ENCODE measurements around the gene SFT2D1. TPM values are rescaled to one million over a fixed set of nuclear protein-coding genes. Genes with fewer than 3 reads are reported as not detected.

The SFT2D1 gene
- total and polyA plus RNA-seq, 2 of the 4 experiments (the other 2 are of a cell fraction): 10.2 to 45.8 TPM

GRCh38 chr6:166348305-166348949, 6.1 kb upstream of the SFT2D1 start:
- no peak overlapping the region for H4K91ac ChIP-seq (ENCODE audit: insufficient read depth, low read depth, low read length)
- ChIA-PET POLR2A (ENCODE audit: unreplicated experiment) (no interaction called here), CTCF (no interaction called here)
- H3K4ac ChIP-seq (ENCODE audit: low read depth, low read length): no peak overlapping the region
- H2BK5ac ChIP-seq (ENCODE audit: low read depth, low read length, poor library complexity, severe bottlenecking): no peak overlapping the region
- no peak for ATAC-seq (ENCODE audit: low read depth)
- H2BK120ac ChIP-seq (ENCODE audit: low read depth, low read length): no peak overlapping the region
- no peak overlapping the region for H2BK15ac ChIP-seq (ENCODE audit: low read depth, low read length)
- no peaks in the 10 kb centered on the region for H4K20me1 ChIP-seq (ENCODE audit: insufficient read depth, low read length)
- no peaks in the 10 kb centered on the region for H3K9me1 ChIP-seq (ENCODE audit: insufficient read depth, low read length)
- dilution Hi-C loops (cut with HindIII; ENCODE audit: low sequenced_read_pairs, unreplicated experiment): no loop called here
- H2AFZ ChIP-seq (replicated peaks; ENCODE audit: low read length, poor library complexity): no peak overlapping the region
- no peaks in the 10 kb centered on the region for H3K79me1 ChIP-seq (ENCODE audit: low read depth in 1 of 2, low read length in 2 of 2)
- no peak overlapping the region for H3K27ac ChIP-seq (ENCODE audit: insufficient read depth, low read length)
- H3K23ac ChIP-seq (ENCODE audit: low read depth, low read length): no peak overlapping the region
- H3K4me3 ChIP-seq (ENCODE audit: insufficient read depth, low read depth, low read length): no peak overlapping the region
- no peak overlapping the region for H3K9ac ChIP-seq (ENCODE audit: low read depth, low read length)
- no peak overlapping the region for H3K18ac ChIP-seq (ENCODE audit: low read depth, low read length)
- no peak overlapping the region for H3K56ac ChIP-seq (ENCODE audit: extremely low read depth, insufficient read depth, low read length)
- peaks cover 4% of the 10 kb centered on the region for H3K27me3 ChIP-seq (ENCODE audit: control insufficient read depth, insufficient read depth, low read length)
- H4K8ac ChIP-seq (ENCODE audit: low read depth in 2 of 2, low read length in 2 of 2): no peak overlapping the region
- no peak overlapping the region for H2AK5ac ChIP-seq (ENCODE audit: low read depth, low read length)
- DNase-seq: no peak
- H2AK9ac ChIP-seq (replicated peaks; ENCODE audit: low read depth, low read length, poor library complexity): no peak overlapping the region
- WGBS, 2 experiments (ENCODE audit: extremely low coverage in 2 of 2, insufficient read length in 1 of 2): no CpG with 5 or more reads among the region's 6 CpGs
- BruUV-seq (replicated peaks): no TSS peak
- in situ Hi-C loops (cut with MboI; ENCODE audit: low sequenced_read_pairs): no loop called here
- intact Hi-C loops (cut with micrococcal nuclease): no loop called here
- no peaks in the 10 kb centered on the region for H3K4me1 ChIP-seq (ENCODE audit: control insufficient read depth, insufficient read depth, low read length)
- no peaks in the 10 kb centered on the region; the same call in 1 of the 2 replicates for H3K9me3 ChIP-seq (ENCODE audit: control insufficient read depth, insufficient read depth, low read length)
- H3K4me2 ChIP-seq (ENCODE audit: low read depth, low read length): no peak overlapping the region
- no peak overlapping the region for H3K14ac ChIP-seq (replicated peaks; ENCODE audit: low read depth, low read length)
- no peak for TF ChIP-seq FOS (IDR thresholded peaks at IDR 0.05; ENCODE audit: low read depth, low read length)
- no peak for TF ChIP-seq RCOR1 (IDR thresholded peaks at IDR 0.05; ENCODE audit: insufficient replicate concordance, low read length)
- no peak for TF ChIP-seq USF2 (IDR thresholded peaks at IDR 0.05; ENCODE audit: low read depth, low read length)
- no peak for TF ChIP-seq MAZ (IDR thresholded peaks at IDR 0.05; ENCODE audit: borderline replicate concordance, low read depth, low read length)
- TF ChIP-seq CEBPB (IDR thresholded peaks at IDR 0.05; ENCODE audit: low read depth, low read length): no peak
- TF ChIP-seq MAFK (IDR thresholded peaks at IDR 0.05; ENCODE audit: low read depth, low read length): no peak
- no peak for TF ChIP-seq MXI1 (IDR thresholded peaks at IDR 0.05; ENCODE audit: borderline replicate concordance, low read depth, low read length)
- no peak for TF ChIP-seq POLR2A (IDR thresholded peaks at IDR 0.05; ENCODE audit: low read depth, low read length)
- no peak for TF ChIP-seq RAD21 (IDR thresholded peaks at IDR 0.05; ENCODE audit: low read length)
- no peak for TF ChIP-seq SMC3 (IDR thresholded peaks at IDR 0.05; ENCODE audit: low read depth, low read length)
- TF ChIP-seq RFX5 (IDR thresholded peaks at IDR 0.05; ENCODE audit: low read depth, low read length): no peak
- no peak overlapping the region for H4K5ac ChIP-seq (ENCODE audit: low read depth, low read length)
- H3K36me3 ChIP-seq (ENCODE audit: control insufficient read depth, insufficient read depth, low read length): no peaks in the 10 kb centered on the region
- H2BK20ac ChIP-seq (ENCODE audit: low read depth, low read length): no peak overlapping the region
